ENCODE data around the gene PSMF1.

DNA sequence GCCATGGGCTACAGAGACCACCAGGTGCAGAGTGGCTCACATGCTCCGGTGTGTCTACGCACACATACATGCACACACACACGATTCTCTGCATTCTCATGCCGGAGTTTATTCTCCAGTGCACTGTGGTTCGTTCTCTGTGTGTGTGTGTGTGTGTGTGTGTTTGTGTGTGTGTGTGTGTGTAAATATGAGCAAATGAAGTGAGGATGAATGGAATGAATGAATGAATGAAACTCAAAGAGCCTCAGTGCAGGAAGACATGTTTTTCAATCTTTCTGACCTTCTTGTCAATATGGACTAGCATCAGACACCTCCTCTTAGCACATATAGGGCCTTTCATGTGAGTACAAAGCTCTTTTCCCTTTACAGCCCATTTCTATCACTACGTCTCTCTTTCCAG, 64.8 kb downstream of the PSMF1 start:
- TF ChIP-seq, protein P1, sequence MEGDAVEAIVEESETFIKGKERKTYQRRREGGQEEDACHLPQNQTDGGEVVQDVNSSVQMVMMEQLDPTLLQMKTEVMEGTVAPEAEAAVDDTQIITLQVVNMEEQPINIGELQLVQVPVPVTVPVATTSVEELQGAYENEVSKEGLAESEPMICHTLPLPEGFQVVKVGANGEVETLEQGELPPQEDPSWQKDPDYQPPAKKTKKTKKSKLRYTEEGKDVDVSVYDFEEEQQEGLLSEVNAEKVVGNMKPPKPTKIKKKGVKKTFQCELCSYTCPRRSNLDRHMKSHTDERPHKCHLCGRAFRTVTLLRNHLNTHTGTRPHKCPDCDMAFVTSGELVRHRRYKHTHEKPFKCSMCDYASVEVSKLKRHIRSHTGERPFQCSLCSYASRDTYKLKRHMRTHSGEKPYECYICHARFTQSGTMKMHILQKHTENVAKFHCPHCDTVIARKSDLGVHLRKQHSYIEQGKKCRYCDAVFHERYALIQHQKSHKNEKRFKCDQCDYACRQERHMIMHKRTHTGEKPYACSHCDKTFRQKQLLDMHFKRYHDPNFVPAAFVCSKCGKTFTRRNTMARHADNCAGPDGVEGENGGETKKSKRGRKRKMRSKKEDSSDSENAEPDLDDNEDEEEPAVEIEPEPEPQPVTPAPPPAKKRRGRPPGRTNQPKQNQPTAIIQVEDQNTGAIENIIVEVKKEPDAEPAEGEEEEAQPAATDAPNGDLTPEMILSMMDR (IDR thresholded peaks at IDR 0.05) = no peak
- no peak for TF ChIP-seq POLR2A (IDR thresholded peaks at IDR 0.05)

All from ovary (tissue), 3 donors.